Pancreas (tissue), 10 donors: ENCODE results near the gene ZNF556. TPM values are rescaled to one million over a fixed set of nuclear protein-coding genes. Genes with fewer than 3 reads are reported as not detected.

Source experiments
- ATAC-seq, 4 donors: fragments of 200-7000 bp; cut with Tn5 transposase; one replicate each; pipeline versions ENCODE4 v1.8.0 to v1.9.1; 2020; ENCODE audit warnings: mild to moderate bottlenecking in 4 of 4, moderate library complexity in 4 of 4
- DNase-seq, 6 donors: peaks; one replicate each; pipeline ENCODE4 v3.0.0-alpha.2; 2020
- FAIRE-seq: peaks from 2 replicates; lab custom pipeline; 2012; peaks lifted over from hg19 to GRCh38; lab: Jason Lieb, UNC
- H3K27ac ChIP-seq, 4 donors: fragments of 200-600 bp; sonication (generic); 1 replicate in 3 of 4; 2 replicates in 1 of 4; pipeline versions ENCODE4 v1.5.0 to v1.8.0; 2020
- H3K27me3 ChIP-seq, 4 donors: fragments of 200-600 bp; one replicate each; pipeline ENCODE4 v1.8.0; 2021
- H3K36me3 ChIP-seq, 3 donors: fragments of 200-600 bp; sonication (generic) in 1 of 3; one replicate each; pipeline versions ENCODE4 v1.5.0 to v1.8.0; 2020 to 2021
- H3K4me1 ChIP-seq, 3 donors: fragments of 200-600 bp; one replicate each; pipeline ENCODE4 v1.8.0; 2021
- H3K4me3 ChIP-seq, 4 donors: fragments of 200-600 bp; sonication (generic) in 2 of 4; one replicate each; pipeline versions ENCODE4 v1.5.0 to v1.8.0; 2020 to 2021
- H3K9me3 ChIP-seq, 4 donors: fragments of 200-600 bp; one replicate each; pipeline ENCODE4 v1.8.0; 2021
- CTCF ChIP-seq, 4 donors: fragments of 200-600 bp; sonication (generic) in 3 of 4; IDR thresholded peaks; one replicate each; pipeline versions ENCODE4 v1.5.0 to v1.8.0; 2021; ENCODE audit warnings: antibody characterized with exemption in 4 of 4
- WGBS, 2 donors: extraction: QIAGEN DNeasy Blood & Tissue Kit; methylation state at CpG; one replicate each; pipeline ENCODE4 v1.1.7; 2013; 5-methylcytosine and 5-hydroxymethylcytosine counted together
- intact Hi-C, 3 donors: fragments of 100-400 bp; cut with DNase I; formaldehyde crosslinking; loops; one replicate each; pipeline versions ENCODE4 v1.11.1 to v1.14.2; 2022
- polyA plus RNA-seq, 2 donors: library from polyadenylated mRNA; stranded (reverse); fragments of 200-250 nt; gene quantifications; one replicate each; pipeline ENCODE4 v1.2.3, GENCODE V29; 2013
- total RNA-seq, 6 donors: library from RNA; stranded (reverse); fragmentation: NEBNext Ultra II Directional in 4 of 6; extraction: Animal tissue kit (Norgen Biotek cat#: 25700) in 4 of 6; gene quantifications; one replicate each; pipeline versions ENCODE4 v1.2.1 to v1.2.4, GENCODE V29; 2021 to 2023
- donor health status: healthy with polysubstance abuse.
- donor health status: DM: no; HTN: no; CAD: no; lungs with moderate emphysema.
- donor health status: DM: no; HTN: no; CAD: no.
- donor health status: control.
- donor health status: control.
- donor health status: Bipolar disorder and iron deficiency.
- donor health status: DM: yes; HTN: yes; CAD: no.
- donor health status: DM: no; HTN: no; CAD: no.
- donor health status: DM: no; HTN: no; CAD: no.
- donor health status: DM: yes; HTN: yes; CAD: no.

Gene ZNF556
- total and polyA plus RNA-seq, 8 donors = 0.19 to 0.91 TPM; not detected in 6

- Histone ChIP-seq H3K27me3 (no peaks in the 10 kb centered on the region), H3K4me1 (peaks cover 0 to 7% (median 5%) of the 10 kb centered on the region in 3 donors), H3K9me3 (no peaks in the 10 kb centered on the region), H3K4me3 (no peak overlapping the region), H3K36me3 (peaks cover 0 to 9% (median under 1%) of the 10 kb centered on the region in 3 donors), H3K27ac (no peak overlapping the region)
- DNase-seq (no peak), ATAC-seq (no peak), FAIRE-seq (no peak)
- 91 to 92% methylated on average over 13 of the region's 13 CpGs for WGBS, 2 donors
- TF ChIP-seq CTCF (IDR thresholded peaks at IDR 0.05) = no peak
- intact Hi-C loops = no loop called here
These were observed 20.8 kb upstream of the ZNF556 start for GRCh38 chr19:2846180-2846894.

- 98% methylated on average over 3 of the region's 3 CpGs for WGBS, 2 donors
- intact Hi-C loops = no loop called here
- ATAC-seq (no peak), FAIRE-seq (no peak), DNase-seq (no peak)
- H3K4me3 ChIP-seq = no peak overlapping the region
- no peak for TF ChIP-seq CTCF (IDR thresholded peaks at IDR 0.05)
- H3K4me1 ChIP-seq = peaks cover 0 to 5% (median 5%) of the 10 kb centered on the region in 3 donors
- H3K9me3 ChIP-seq = peaks cover 0 to 6% (median 0%) of the 10 kb centered on the region in 4 donors
- no peaks in the 10 kb centered on the region for H3K27me3 ChIP-seq
- no peak overlapping the region for H3K27ac ChIP-seq
- peaks cover 4 to 21% (median 11%) of the 10 kb centered on the region in 3 donors for H3K36me3 ChIP-seq
These were observed 19.6 kb upstream of the ZNF556 start for GRCh38 chr19:2847507-2847906.

GRCh38 chr19:2848616-2849015 lies 18.5 kb upstream of the ZNF556 start:
- intact Hi-C loops = no loop called here
- peaks cover 4 to 32% (median 22%) of the 10 kb centered on the region in 3 donors for H3K36me3 ChIP-seq
- peaks cover 0 to 10% (median 0%) of the 10 kb centered on the region in 4 donors for H3K9me3 ChIP-seq
- no peaks in the 10 kb centered on the region for H3K27me3 ChIP-seq
- no peak for ATAC-seq
- TF ChIP-seq CTCF (IDR thresholded peaks at IDR 0.05) = no peak
- FAIRE-seq = no peak
- 83 to 84% methylated on average over 4 of the region's 4 CpGs for WGBS, 2 donors
- H3K4me3 ChIP-seq = no peak overlapping the region
- no peak for DNase-seq
- H3K4me1 ChIP-seq = no peaks in the 10 kb centered on the region
- H3K27ac ChIP-seq = no peak overlapping the region

DNA sequence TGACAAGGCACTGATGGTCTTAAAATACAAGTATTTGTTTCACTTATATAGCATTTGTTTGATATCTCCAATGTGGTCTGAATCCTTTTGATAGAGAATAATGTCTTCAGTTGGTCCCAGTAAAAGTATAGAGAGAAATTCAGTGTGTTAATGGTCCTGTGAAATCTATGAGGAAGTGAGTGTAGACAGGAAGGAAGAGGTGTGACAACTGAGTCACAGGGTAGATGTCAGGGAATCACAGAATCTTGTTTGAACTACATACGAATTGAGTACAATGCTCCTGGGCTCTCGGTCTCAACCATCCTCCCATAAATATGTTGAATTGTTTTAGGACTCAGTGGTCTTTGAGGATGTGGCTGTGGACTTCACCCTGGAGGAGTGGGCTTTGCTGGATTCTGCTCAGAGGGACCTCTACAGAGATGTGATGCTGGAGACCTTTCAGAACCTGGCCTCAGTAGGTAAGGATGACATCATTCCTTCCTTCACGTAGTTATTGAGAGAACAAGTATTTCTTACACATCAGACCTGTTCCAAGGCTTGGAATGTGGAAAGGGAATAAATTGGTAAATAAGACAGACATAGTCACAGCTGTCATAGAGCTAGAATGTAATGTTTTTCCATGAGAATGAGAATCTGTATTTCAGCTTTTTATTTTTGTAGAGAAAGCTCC lies 16.7 kb upstream of the ZNF556 start:
- peaks cover 4 to 33% (median 23%) of the 10 kb centered on the region in 3 donors for H3K36me3 ChIP-seq
- no peak for DNase-seq
- 94 to 99% methylated on average over 3 of the region's 3 CpGs for WGBS, 2 donors
- intact Hi-C loops = no loop called here
- H3K4me3 ChIP-seq = no peak overlapping the region
- no peak for FAIRE-seq
- ATAC-seq = no peak
- peaks cover 0 to 10% (median 0%) of the 10 kb centered on the region in 4 donors for H3K9me3 ChIP-seq
- H3K27ac ChIP-seq = no peak overlapping the region
- H3K4me1 ChIP-seq = no peaks in the 10 kb centered on the region
- no peak for TF ChIP-seq CTCF (IDR thresholded peaks at IDR 0.05)
- H3K27me3 ChIP-seq = no peaks in the 10 kb centered on the region
